K562 (cell line): ENCODE measurements around the gene MYO1A. TPM values are rescaled to one million over a fixed set of nuclear protein-coding genes. Genes with fewer than 3 reads are reported as not detected.
A peak's percentile ranks its signal among the peaks of the same experiment; 100 is the strongest.

Experiments
- E2F1 ChIP-seq: sonication (generic); formaldehyde crosslinking; IDR thresholded peaks from 2 replicates; pipeline ENCODE4 v1.8.1; 2023; ENCODE audit warnings: mild to moderate bottlenecking, missing genetic modification reagents, moderate library complexity
- ELF1 ChIP-seq: fragments of 200-800 bp; sonication (Bioruptor generic); IDR thresholded peaks from 2 replicates; pipeline ENCODE4 v1.6.1; 2016; ENCODE audit warnings: missing genetic modification characterization, missing compliant biosample characterization
- GTF2B ChIP-seq: IDR thresholded peaks from 2 replicates; pipeline ENCODE4 v1.6.1; 2011; ENCODE audit not compliant: insufficient read length; ENCODE audit errors: extremely low read depth
- JUND ChIP-seq, 2 experiments: IDR thresholded peaks; 2 replicates in 1 of 2; 3 replicates in 1 of 2; pipeline ENCODE4 v1.6.1; 2011; ENCODE audit warnings: borderline replicate concordance in 2 of 2, low read depth in 2 of 2, low read length in 2 of 2, improper control_type of control experiment in 1 of 2, missing biosample characterization in 1 of 2, missing genetic modification characterization in 1 of 2, missing genetic modification reagents in 1 of 2
- MCM2 ChIP-seq: fragments of 450-650 bp; IDR thresholded peaks from 2 replicates; pipeline ENCODE4 v1.6.1; 2017; ENCODE audit warnings: low read depth, mild to moderate bottlenecking
- NBN ChIP-seq: fragments of 450-650 bp; IDR thresholded peaks from 2 replicates; pipeline ENCODE4 v1.6.1; 2016; ENCODE audit warnings: low read depth, mild to moderate bottlenecking
- NFRKB ChIP-seq: fragments of 450-650 bp; IDR thresholded peaks from 2 replicates; pipeline ENCODE4 v1.6.1; 2016; ENCODE audit warnings: low read depth
- PBX2 ChIP-seq, 2 experiments: IDR thresholded peaks in 1 of 2; conservative IDR thresholded peaks in 1 of 2; 2 replicates each; pipeline ENCODE4 v1.6.1; 2016; ENCODE audit warnings: low read depth in 2 of 2, mild to moderate bottlenecking in 1 of 2, missing compliant biosample characterization in 1 of 2, missing genetic modification characterization in 1 of 2, moderate library complexity in 1 of 2
- PKNOX1 ChIP-seq: fragments of 450-650 bp; IDR thresholded peaks from 2 replicates; pipeline ENCODE4 v1.6.1; 2016
- PREB ChIP-seq: sonication (generic); formaldehyde crosslinking; IDR thresholded peaks from 2 replicates; pipeline ENCODE4 v1.8.1; 2023; ENCODE audit warnings: mild to moderate bottlenecking, missing genetic modification reagents
- SP1 ChIP-seq: sonication (generic); formaldehyde crosslinking; IDR thresholded peaks from 2 replicates; pipeline ENCODE4 v1.8.1; 2022; ENCODE audit warnings: mild to moderate bottlenecking, missing genetic modification reagents
- TOE1 ChIP-seq, 2 experiments: fragments of 450-650 bp in 1 of 2; sonication (generic) in 1 of 2; formaldehyde crosslinking in 1 of 2; IDR thresholded peaks; 2 replicates each; pipeline versions ENCODE4 v1.7.1 to v1.8.0; 2016 to 2022; ENCODE audit warnings: borderline replicate concordance in 2 of 2, mild to moderate bottlenecking in 2 of 2, antibody characterized with exemption in 1 of 2, inconsistent platforms in 1 of 2, low read depth in 1 of 2, missing genetic modification reagents in 1 of 2, moderate library complexity in 1 of 2
- USF1 ChIP-seq: sonication (generic); formaldehyde crosslinking; IDR thresholded peaks from 2 replicates; pipeline ENCODE4 v1.9.0; 2022; ENCODE audit warnings: mild to moderate bottlenecking, missing genetic modification reagents
- ZNF124 ChIP-seq: sonication (generic); formaldehyde crosslinking; IDR thresholded peaks from 2 replicates; pipeline ENCODE4 v1.8.1; 2022; ENCODE audit warnings: missing genetic modification reagents
- ZNF347 ChIP-seq: fragments of 450-650 bp; formaldehyde crosslinking; IDR thresholded peaks from 2 replicates; pipeline ENCODE4 v1.4.0; 2020; ENCODE audit warnings: low read depth, mild to moderate bottlenecking, moderate library complexity
- polyA plus RNA-seq, 8 experiments: library from polyadenylated mRNA; depleted of rRNA in 4 of 8; stranded (reverse) in 5 of 8; unstranded in 3 of 8; fragments of >200 nt; fragmentation: Nextera tagmentation in 2 of 8; fragmentation: Illumina TruSeq in 1 of 8; extraction: Ambion mirVana in 2 of 8; extraction: Trizol in 1 of 8; gene quantifications; 2 replicates each; pipeline versions ENCODE4 v1.2.1 to v1.2.3, GENCODE V29; 2011 to 2014; ENCODE audit warnings: inconsistent platforms in 1 of 8, missing spikeins in 1 of 8
- total RNA-seq, 7 experiments: library from RNA; depleted of rRNA in 6 of 7; stranded (reverse); fragments of >200 nt in 6 of 7; fragmentation: Illumina TruSeq in 2 of 7; extraction: Trizol in 2 of 7; gene quantifications; 2 replicates each; pipeline versions ENCODE4 v1.2.1 to v1.2.3, GENCODE V29; 2011 to 2021; ENCODE audit warnings: low replicate concordance in 1 of 7

The MYO1A gene
- total and polyA plus RNA-seq, 9 of the 15 experiments (the other 6 are each of a cell fraction or from before 2014, with no cell fraction given), result 0.03 to 0.29 (median 0.14) TPM; not detected in 2

GRCh38 chr12:57078519-57079404 lies 28.8 kb upstream of the MYO1A start, which contains the start of gene NEMP1 (continued):
- peak; percentile 59 for TF ChIP-seq GTF2B
- TF ChIP-seq ELF1 (tag), result 0 out of 2 replicates have a peak, but pooled peaks have one; percentile 4
- TF ChIP-seq E2F1, result peak; percentile 93
- TF ChIP-seq NBN, result peak; percentile 21; the same call in 1 of the 2 replicates
- TF ChIP-seq SP1 (CRISPR knock-in tag), result peak; percentile 91
- TF ChIP-seq PBX2 (CRISPR knock-in tag; IDR thresholded peaks at IDR 0.05; ENCODE audit: low read depth), result no peak
- peak; percentile 99 for TF ChIP-seq PBX2 (tag; conservative IDR thresholded peaks at IDR 0.05; ENCODE audit: low read depth)
- TF ChIP-seq PREB (CRISPR knock-in tag), result no peak
- peak; percentile 90 for TF ChIP-seq NFRKB
- TF ChIP-seq USF1 (CRISPR knock-in tag), result peak; percentile 97
- TF ChIP-seq JUND (IDR thresholded peaks at IDR 0.05; ENCODE audit: borderline replicate concordance, low read depth, low read length), result peak; percentile 14; the same call in 1 of the 2 replicates
- no peak for TF ChIP-seq JUND (tag; IDR thresholded peaks at IDR 0.05; ENCODE audit: borderline replicate concordance, low read depth, low read length)
- TF ChIP-seq TOE1 (IDR thresholded peaks at IDR 0.05; ENCODE audit: borderline replicate concordance), result peak; percentile 50; the same call in 1 of the 2 replicates
- TF ChIP-seq TOE1 (CRISPR knock-in tag; IDR thresholded peaks at IDR 0.05; ENCODE audit: borderline replicate concordance, low read depth), result no peak
- TF ChIP-seq ZNF124 (CRISPR knock-in tag), result no peak
- no peak for TF ChIP-seq MCM2
- peak; percentile 99 for TF ChIP-seq PKNOX1
- TF ChIP-seq ZNF347 (CRISPR knock-in tag), result no peak
